ENCODE measurements around the gene ALDH1A1.

Gene ALDH1A1

DNA sequence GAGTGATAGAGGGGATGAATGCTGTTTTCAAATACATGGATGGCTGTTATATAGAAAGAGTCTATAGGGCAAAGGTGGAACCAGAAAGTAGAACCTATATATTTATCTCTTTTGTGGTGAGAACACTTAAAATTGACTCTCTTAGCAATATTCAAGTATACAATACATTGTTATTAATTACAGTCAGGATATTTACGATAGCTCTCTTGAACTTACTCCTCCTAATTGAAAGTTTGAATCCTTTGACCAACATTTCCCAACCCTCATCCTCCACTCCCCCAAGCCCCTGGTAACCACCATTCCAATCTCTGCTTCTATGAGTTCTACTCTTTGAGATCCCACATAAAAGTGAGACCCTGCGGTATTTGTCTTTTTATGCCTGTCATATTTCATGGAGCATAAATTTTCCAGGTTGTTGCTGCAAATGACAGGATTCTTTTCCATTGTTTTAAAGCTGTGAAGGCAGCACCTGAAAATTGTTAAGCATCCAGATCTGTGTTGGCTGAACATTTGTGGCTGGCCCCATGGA, 41.5 kb downstream of the ALDH1A1 start (continued):
- TF ChIP-seq, protein P1, sequence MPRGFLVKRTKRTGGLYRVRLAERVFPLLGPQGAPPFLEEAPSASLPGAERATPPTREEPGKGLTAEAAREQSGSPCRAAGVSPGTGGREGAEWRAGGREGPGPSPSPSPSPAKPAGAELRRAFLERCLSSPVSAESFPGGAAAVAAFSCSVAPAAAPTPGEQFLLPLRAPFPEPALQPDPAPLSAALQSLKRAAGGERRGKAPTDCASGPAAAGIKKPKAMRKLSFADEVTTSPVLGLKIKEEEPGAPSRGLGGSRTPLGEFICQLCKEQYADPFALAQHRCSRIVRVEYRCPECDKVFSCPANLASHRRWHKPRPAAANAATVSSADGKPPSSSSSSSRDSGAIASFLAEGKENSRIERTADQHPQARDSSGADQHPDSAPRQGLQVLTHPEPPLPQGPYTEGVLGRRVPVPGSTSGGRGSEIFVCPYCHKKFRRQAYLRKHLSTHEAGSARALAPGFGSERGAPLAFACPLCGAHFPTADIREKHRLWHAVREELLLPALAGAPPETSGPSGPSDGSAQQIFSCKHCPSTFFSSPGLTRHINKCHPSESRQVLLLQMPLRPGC (tag by site-specific recombination; IDR thresholded peaks at IDR 0.05), result no peak
- TF ChIP-seq ZNF529 (tag by site-specific recombination; IDR thresholded peaks at IDR 0.05; ENCODE audit: insufficient replicate concordance) (no peak), FEZF1 (tag by site-specific recombination; IDR thresholded peaks at IDR 0.05) (no peak), ZNF660 (tag by site-specific recombination; IDR thresholded peaks at IDR 0.05) (no peak), ZNF473 (tag by site-specific recombination; IDR thresholded peaks at IDR 0.05) (no peak)
- TF ChIP-seq, protein P2, sequence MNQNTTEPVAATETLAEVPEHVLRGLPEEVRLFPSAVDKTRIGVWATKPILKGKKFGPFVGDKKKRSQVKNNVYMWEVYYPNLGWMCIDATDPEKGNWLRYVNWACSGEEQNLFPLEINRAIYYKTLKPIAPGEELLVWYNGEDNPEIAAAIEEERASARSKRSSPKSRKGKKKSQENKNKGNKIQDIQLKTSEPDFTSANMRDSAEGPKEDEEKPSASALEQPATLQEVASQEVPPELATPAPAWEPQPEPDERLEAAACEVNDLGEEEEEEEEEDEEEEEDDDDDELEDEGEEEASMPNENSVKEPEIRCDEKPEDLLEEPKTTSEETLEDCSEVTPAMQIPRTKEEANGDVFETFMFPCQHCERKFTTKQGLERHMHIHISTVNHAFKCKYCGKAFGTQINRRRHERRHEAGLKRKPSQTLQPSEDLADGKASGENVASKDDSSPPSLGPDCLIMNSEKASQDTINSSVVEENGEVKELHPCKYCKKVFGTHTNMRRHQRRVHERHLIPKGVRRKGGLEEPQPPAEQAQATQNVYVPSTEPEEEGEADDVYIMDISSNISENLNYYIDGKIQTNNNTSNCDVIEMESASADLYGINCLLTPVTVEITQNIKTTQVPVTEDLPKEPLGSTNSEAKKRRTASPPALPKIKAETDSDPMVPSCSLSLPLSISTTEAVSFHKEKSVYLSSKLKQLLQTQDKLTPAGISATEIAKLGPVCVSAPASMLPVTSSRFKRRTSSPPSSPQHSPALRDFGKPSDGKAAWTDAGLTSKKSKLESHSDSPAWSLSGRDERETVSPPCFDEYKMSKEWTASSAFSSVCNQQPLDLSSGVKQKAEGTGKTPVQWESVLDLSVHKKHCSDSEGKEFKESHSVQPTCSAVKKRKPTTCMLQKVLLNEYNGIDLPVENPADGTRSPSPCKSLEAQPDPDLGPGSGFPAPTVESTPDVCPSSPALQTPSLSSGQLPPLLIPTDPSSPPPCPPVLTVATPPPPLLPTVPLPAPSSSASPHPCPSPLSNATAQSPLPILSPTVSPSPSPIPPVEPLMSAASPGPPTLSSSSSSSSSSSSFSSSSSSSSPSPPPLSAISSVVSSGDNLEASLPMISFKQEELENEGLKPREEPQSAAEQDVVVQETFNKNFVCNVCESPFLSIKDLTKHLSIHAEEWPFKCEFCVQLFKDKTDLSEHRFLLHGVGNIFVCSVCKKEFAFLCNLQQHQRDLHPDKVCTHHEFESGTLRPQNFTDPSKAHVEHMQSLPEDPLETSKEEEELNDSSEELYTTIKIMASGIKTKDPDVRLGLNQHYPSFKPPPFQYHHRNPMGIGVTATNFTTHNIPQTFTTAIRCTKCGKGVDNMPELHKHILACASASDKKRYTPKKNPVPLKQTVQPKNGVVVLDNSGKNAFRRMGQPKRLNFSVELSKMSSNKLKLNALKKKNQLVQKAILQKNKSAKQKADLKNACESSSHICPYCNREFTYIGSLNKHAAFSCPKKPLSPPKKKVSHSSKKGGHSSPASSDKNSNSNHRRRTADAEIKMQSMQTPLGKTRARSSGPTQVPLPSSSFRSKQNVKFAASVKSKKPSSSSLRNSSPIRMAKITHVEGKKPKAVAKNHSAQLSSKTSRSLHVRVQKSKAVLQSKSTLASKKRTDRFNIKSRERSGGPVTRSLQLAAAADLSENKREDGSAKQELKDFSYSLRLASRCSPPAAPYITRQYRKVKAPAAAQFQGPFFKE (tag by site-specific recombination; IDR thresholded peaks at IDR 0.05; ENCODE audit: borderline replicate concordance), result no peak

DNA sequence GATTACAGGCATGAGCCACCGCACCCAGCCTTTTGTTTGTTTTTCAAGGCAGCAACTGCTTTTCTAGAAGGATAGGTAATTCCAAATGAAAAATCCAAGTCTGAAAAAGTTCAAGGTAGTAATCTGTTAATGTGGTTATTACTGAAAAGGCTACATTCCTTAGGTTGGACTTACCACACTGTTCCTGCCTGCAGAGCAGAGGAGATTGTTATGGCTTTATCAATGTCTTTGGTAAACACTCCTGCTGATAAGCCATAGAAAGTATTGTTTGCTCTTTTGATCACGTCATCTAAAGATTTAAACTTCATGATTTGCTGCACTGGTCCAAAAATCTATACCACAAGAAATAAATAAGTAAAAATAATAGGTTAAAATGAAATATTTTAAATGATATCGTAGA, 43.4 kb downstream of the ALDH1A1 start:
- Histone ChIP-seq H3K4me1 (ENCODE audit: control insufficient read depth, insufficient read depth, low read length) (no peaks in the 10 kb centered on the region), H3K9me3 (ENCODE audit: control insufficient read depth, insufficient read depth, low read depth, low read length) (no peaks in the 10 kb centered on the region), H3K27ac (ENCODE audit: extremely low read depth, low read depth, low read length) (no peak overlapping the region), H3K36me3 (ENCODE audit: control insufficient read depth in 2 of 2, insufficient read depth in 1 of 2, low read length in 2 of 2) (no peaks in the 10 kb centered on the region), H3K4me3 (ENCODE audit: low read depth, low read length) (no peak overlapping the region)
- TF ChIP-seq, protein P3, sequence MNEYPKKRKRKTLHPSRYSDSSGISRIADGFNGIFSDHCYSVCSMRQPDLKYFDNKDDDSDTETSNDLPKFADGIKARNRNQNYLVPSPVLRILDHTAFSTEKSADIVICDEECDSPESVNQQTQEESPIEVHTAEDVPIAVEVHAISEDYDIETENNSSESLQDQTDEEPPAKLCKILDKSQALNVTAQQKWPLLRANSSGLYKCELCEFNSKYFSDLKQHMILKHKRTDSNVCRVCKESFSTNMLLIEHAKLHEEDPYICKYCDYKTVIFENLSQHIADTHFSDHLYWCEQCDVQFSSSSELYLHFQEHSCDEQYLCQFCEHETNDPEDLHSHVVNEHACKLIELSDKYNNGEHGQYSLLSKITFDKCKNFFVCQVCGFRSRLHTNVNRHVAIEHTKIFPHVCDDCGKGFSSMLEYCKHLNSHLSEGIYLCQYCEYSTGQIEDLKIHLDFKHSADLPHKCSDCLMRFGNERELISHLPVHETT (tag by site-specific recombination; IDR thresholded peaks at IDR 0.05), result no peak
- TF ChIP-seq ZNF623 (tag by site-specific recombination; IDR thresholded peaks at IDR 0.05) (no peak), ZNF555 (tag by site-specific recombination; conservative IDR thresholded peaks at IDR 0.05) (no peak), ZNF350 (tag by site-specific recombination; IDR thresholded peaks at IDR 0.05) (no peak), ZNF837 (tag by site-specific recombination; IDR thresholded peaks at IDR 0.05) (no peak), ZNF248 (tag by site-specific recombination; IDR thresholded peaks at IDR 0.05) (no peak), ZNF791 (tag by site-specific recombination; IDR thresholded peaks at IDR 0.05) (no peak), ZNF426 (tag by site-specific recombination; IDR thresholded peaks at IDR 0.05) (no peak), KLF9 (tag by site-specific recombination; IDR thresholded peaks at IDR 0.05; ENCODE audit: low read depth) (no peak), RBAK (tag by site-specific recombination; IDR thresholded peaks at IDR 0.05) (no peak), ZNF747 (tag by site-specific recombination; IDR thresholded peaks at IDR 0.05) (no peak), ZNF354C (tag by site-specific recombination; IDR thresholded peaks at IDR 0.05; ENCODE audit: borderline replicate concordance, low read depth) (no peak)
- TF ChIP-seq, protein P4, sequence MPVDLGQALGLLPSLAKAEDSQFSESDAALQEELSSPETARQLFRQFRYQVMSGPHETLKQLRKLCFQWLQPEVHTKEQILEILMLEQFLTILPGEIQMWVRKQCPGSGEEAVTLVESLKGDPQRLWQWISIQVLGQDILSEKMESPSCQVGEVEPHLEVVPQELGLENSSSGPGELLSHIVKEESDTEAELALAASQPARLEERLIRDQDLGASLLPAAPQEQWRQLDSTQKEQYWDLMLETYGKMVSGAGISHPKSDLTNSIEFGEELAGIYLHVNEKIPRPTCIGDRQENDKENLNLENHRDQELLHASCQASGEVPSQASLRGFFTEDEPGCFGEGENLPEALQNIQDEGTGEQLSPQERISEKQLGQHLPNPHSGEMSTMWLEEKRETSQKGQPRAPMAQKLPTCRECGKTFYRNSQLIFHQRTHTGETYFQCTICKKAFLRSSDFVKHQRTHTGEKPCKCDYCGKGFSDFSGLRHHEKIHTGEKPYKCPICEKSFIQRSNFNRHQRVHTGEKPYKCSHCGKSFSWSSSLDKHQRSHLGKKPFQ (tag by site-specific recombination; IDR thresholded peaks at IDR 0.05), result no peak
- TF ChIP-seq, protein P5, sequence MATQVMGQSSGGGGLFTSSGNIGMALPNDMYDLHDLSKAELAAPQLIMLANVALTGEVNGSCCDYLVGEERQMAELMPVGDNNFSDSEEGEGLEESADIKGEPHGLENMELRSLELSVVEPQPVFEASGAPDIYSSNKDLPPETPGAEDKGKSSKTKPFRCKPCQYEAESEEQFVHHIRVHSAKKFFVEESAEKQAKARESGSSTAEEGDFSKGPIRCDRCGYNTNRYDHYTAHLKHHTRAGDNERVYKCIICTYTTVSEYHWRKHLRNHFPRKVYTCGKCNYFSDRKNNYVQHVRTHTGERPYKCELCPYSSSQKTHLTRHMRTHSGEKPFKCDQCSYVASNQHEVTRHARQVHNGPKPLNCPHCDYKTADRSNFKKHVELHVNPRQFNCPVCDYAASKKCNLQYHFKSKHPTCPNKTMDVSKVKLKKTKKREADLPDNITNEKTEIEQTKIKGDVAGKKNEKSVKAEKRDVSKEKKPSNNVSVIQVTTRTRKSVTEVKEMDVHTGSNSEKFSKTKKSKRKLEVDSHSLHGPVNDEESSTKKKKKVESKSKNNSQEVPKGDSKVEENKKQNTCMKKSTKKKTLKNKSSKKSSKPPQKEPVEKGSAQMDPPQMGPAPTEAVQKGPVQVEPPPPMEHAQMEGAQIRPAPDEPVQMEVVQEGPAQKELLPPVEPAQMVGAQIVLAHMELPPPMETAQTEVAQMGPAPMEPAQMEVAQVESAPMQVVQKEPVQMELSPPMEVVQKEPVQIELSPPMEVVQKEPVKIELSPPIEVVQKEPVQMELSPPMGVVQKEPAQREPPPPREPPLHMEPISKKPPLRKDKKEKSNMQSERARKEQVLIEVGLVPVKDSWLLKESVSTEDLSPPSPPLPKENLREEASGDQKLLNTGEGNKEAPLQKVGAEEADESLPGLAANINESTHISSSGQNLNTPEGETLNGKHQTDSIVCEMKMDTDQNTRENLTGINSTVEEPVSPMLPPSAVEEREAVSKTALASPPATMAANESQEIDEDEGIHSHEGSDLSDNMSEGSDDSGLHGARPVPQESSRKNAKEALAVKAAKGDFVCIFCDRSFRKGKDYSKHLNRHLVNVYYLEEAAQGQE (tag by site-specific recombination; IDR thresholded peaks at IDR 0.05), result no peak
- POLR2A ChIA-PET, result no interaction called here
- CTCF ChIA-PET, result interaction anchor here (0.7 kb wide), 1 partner anchor 9 kb away, joined by 4 read pairs; no protein-coding TSS in a partner anchor

Measured in HEK293 (cell line).